Vagina (tissue), 2 donors: ENCODE measurements around the gene CACHD1.

Source experiments
- POLR2A ChIP-seq, 2 donors: fragments of 450-650 bp; IDR thresholded peaks; one replicate each; pipeline ENCODE4 v1.6.1; 2017; ENCODE audit warnings: antibody characterized with exemption in 2 of 2, mild to moderate bottlenecking in 2 of 2, moderate library complexity in 2 of 2
- POLR2AphosphoS5 ChIP-seq, 2 donors: sonication (generic); formaldehyde crosslinking; IDR thresholded peaks; one replicate each; pipeline ENCODE4 v1.9.0; 2017; ENCODE audit warnings: antibody characterized with exemption in 2 of 2, mild to moderate bottlenecking in 2 of 2, low read depth in 1 of 2; ENCODE audit not compliant: insufficient read depth in 1 of 2
- TF ChIP-seq, protein P1 (sequence below), 3 experiments: fragments of 450-650 bp in 2 of 3; fragments of 200-600 bp in 1 of 3; sonication (generic) in 1 of 3; IDR thresholded peaks; one replicate each; pipeline ENCODE4 v1.5.1; 2017 to 2019; ENCODE audit warnings: antibody characterized with exemption in 3 of 3, mild to moderate bottlenecking in 2 of 3, moderate library complexity in 2 of 3

DNA sequence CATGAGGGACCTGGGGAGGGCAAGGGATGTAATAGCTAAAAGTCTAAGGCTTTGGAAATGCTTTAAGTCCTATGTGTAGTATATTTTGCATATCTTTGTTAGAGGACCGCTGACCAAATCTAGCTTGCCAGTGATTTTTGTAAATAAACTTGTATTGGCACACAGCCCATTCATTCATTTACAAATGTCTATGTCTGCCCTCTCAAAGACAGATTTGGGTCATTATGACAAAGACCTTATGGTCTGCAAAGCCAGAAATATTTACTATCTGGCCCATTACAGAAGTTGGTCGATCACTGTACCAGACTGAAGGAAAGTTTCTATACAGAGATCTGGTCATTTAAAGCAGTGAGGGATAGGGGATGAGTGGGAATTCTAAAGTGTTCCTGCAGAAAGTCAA lies 154.9 kb downstream of the CACHD1 start:
- TF ChIP-seq, protein P1, sequence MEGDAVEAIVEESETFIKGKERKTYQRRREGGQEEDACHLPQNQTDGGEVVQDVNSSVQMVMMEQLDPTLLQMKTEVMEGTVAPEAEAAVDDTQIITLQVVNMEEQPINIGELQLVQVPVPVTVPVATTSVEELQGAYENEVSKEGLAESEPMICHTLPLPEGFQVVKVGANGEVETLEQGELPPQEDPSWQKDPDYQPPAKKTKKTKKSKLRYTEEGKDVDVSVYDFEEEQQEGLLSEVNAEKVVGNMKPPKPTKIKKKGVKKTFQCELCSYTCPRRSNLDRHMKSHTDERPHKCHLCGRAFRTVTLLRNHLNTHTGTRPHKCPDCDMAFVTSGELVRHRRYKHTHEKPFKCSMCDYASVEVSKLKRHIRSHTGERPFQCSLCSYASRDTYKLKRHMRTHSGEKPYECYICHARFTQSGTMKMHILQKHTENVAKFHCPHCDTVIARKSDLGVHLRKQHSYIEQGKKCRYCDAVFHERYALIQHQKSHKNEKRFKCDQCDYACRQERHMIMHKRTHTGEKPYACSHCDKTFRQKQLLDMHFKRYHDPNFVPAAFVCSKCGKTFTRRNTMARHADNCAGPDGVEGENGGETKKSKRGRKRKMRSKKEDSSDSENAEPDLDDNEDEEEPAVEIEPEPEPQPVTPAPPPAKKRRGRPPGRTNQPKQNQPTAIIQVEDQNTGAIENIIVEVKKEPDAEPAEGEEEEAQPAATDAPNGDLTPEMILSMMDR (IDR thresholded peaks at IDR 0.05) = no peak
- TF ChIP-seq POLR2A (IDR thresholded peaks at IDR 0.05) (no peak), POLR2AphosphoS5 (IDR thresholded peaks at IDR 0.05; ENCODE audit: insufficient read depth in 1 of 2, low read depth in 1 of 2) (no peak)
